Activated CD8-positive, alpha-beta T cell treated with anti-CD3 and anti-CD28 coated beads, Interleukin-2, amount 10 ng/mL, durations not matched to agents 7 days and 5 days (primary cell): ENCODE measurements around the gene MPZL2. TPM values are rescaled to one million over a fixed set of nuclear protein-coding genes. Genes with fewer than 3 reads are reported as not detected.
A peak's percentile ranks its signal among the peaks of the same experiment; 100 is the strongest.

ENCODE experiments used
- ATAC-seq: fragments of 150-1000 bp; cut with Tn5 transposase; one replicate; pipeline ENCODE4 v1.10.0; 2021; ENCODE audit warnings: moderate library complexity
- CTCF ChIA-PET: fragments of 350-600 bp; sonication (Branson Sonifier 250); formaldehyde crosslinking; loops from one replicate; lab custom pipeline; 2021; ENCODE audit warnings: antibody characterized with exemption; lab: Charles Lee
- POLR2A ChIA-PET: fragments of 350-600 bp; sonication (Branson Sonifier 250); formaldehyde crosslinking; loops from one replicate; lab custom pipeline; 2021; ENCODE audit warnings: antibody characterized with exemption; lab: Charles Lee
- DNase-seq: peaks from one replicate; pipeline ENCODE4 v3.0.0-alpha.2; 2020
- H3K27ac Mint-ChIP-seq: one replicate; pipeline ENCODE4 v1.8.0; 2021; ENCODE audit warnings: mild to moderate bottlenecking, mixed read lengths
- H3K27me3 Mint-ChIP-seq: one replicate; pipeline ENCODE4 v1.8.0; 2021; ENCODE audit warnings: low read depth, mixed read lengths
- H3K36me3 Mint-ChIP-seq: one replicate; pipeline ENCODE4 v1.8.0; 2021; ENCODE audit warnings: low read depth, mixed read lengths
- H3K4me1 Mint-ChIP-seq: one replicate; pipeline ENCODE4 v1.8.0; 2021; ENCODE audit warnings: low read depth, mixed read lengths
- H3K4me3 Mint-ChIP-seq: one replicate; pipeline ENCODE4 v1.8.0; 2021; ENCODE audit warnings: mild to moderate bottlenecking, mixed read lengths
- H3K9me3 Mint-ChIP-seq: one replicate; pipeline ENCODE4 v1.8.0; 2022; ENCODE audit warnings: mixed read lengths; ENCODE audit not compliant: insufficient read depth
- total RNA-seq, 2 experiments: library from RNA; stranded (reverse); gene quantifications; one replicate each; pipeline ENCODE4 v1.2.3, GENCODE V29; 2021

MPZL2 gene
- total RNA-seq, 2 experiments from 2014 or later, result 11.7 to 12.2 TPM

GRCh38 chr11:118206391-118207031 lies 57.6 kb downstream of the MPZL2 start:
- ATAC-seq, result no peak

GRCh38 chr11:118205606-118206378 lies 58.3 kb downstream of the MPZL2 start:
- no peaks in the 10 kb centered on the region for H3K9me3 Mint-ChIP-seq
- H3K27ac Mint-ChIP-seq, result peak overlapping the region; percentile 89
- H3K4me1 Mint-ChIP-seq, result peaks cover 51% of the 10 kb centered on the region

More at GRCh38 chr11:118206391-118207031, 57.6 kb downstream of the MPZL2 start:
- Mint-ChIP-seq H3K36me3 (peaks cover 43% of the 10 kb centered on the region), H3K4me1 (peaks cover 58% of the 10 kb centered on the region), H3K27me3 (no peaks in the 10 kb centered on the region), H3K27ac (peak overlapping the region; percentile 89), H3K9me3 (no peaks in the 10 kb centered on the region), H3K4me3 (peak overlapping the region; percentile 32)
- ChIA-PET CTCF (interaction anchor here (1.2 to 8.4 kb wide), 2 partner anchors 12 to 89 kb away, joined by 3 to 128 read pairs; no protein-coding TSS in a partner anchor), POLR2A (interaction anchor here (0.7 to 5.2 kb wide), 2 partner anchors 11 to 105 kb away, joined by 3 to 101 read pairs; no protein-coding TSS in a partner anchor)
- no peak for DNase-seq

More at GRCh38 chr11:118205606-118206378, 58.3 kb downstream of the MPZL2 start:
- peak overlapping the region; percentile 32 for H3K4me3 Mint-ChIP-seq
- peaks cover 36% of the 10 kb centered on the region for H3K36me3 Mint-ChIP-seq
- ChIA-PET CTCF (interaction anchor here (1.2 to 8.4 kb wide), 2 partner anchors 12 to 90 kb away, joined by 3 to 128 read pairs; no protein-coding TSS in a partner anchor), POLR2A (interaction anchor here (0.7 to 5.2 kb wide), 4 partner anchors 11 to 98 kb away, joined by 3 to 101 read pairs (median 3); no protein-coding TSS in a partner anchor)
- no peaks in the 10 kb centered on the region for H3K27me3 Mint-ChIP-seq
- ATAC-seq, result no peak
- no peak for DNase-seq

Other genes with a start within 250 kb of the MPZL2 start
- under 1 TPM; 0.37 to 0.50 TPM for gene TMPRSS4, start 187.2 kb downstream of the MPZL2 start, total RNA-seq
- 1 to 10 TPM; 2.2 to 2.4 TPM for gene SMIM35, start 177.3 kb downstream of the MPZL2 start, total RNA-seq
- under 1 TPM; 0.05 TPM for gene SCN4B, start 111.5 kb downstream of the MPZL2 start, total RNA-seq
- not detected for gene SCN2B, start 87.7 kb downstream of the MPZL2 start, total RNA-seq
- 100 to 1,000 TPM; 140 to 144 TPM for gene JAML, start 39.3 kb downstream of the MPZL2 start, total RNA-seq
- 10 to 100 TPM; 19.6 to 20.0 TPM for gene MPZL3, start 11.9 kb downstream of the MPZL2 start, total RNA-seq
- gene CD3E, start 40.4 kb upstream of the MPZL2 start, total RNA-seq, result 100 to 1,000 TPM; 515 to 530 TPM
- gene CD3D, start 78.4 kb upstream of the MPZL2 start, total RNA-seq, result 100 to 1,000 TPM; 541 to 588 TPM
- gene CD3G, start 80.0 kb upstream of the MPZL2 start, total RNA-seq, result 100 to 1,000 TPM; 227 to 232 TPM
- 10 to 100 TPM; 38.5 to 39.8 TPM for gene UBE4A, start 95.3 kb upstream of the MPZL2 start, total RNA-seq
- gene ATP5MG, start 137.3 kb upstream of the MPZL2 start, total RNA-seq, result 100 to 1,000 TPM; 275 to 298 TPM
- gene KMT2A, start 172.2 kb upstream of the MPZL2 start, total RNA-seq, result 10 to 100 TPM; 83.1 to 86.7 TPM